ENCODE measurements around the gene CNMD. TPM values are rescaled to one million over a fixed set of nuclear protein-coding genes. Genes with fewer than 3 reads are reported as not detected.
"Not testable (repeated sequence)": the region's sequence is repeated elsewhere in the genome, so short reads cannot be mapped to it uniquely, and the experiment has no call there.

CNMD gene
- total RNA-seq, 1 experiment from 2014 or later, result not detected

GRCh38 chr13:52744842-52745375, 5.3 kb upstream of the CNMD start:
- DNase-seq (ENCODE audit: low spot score), result no peak

- DNase-seq (ENCODE audit: low spot score), result no peak
Measured at GRCh38 chr13:52743988-52744387, 4.4 kb upstream of the CNMD start.

- no peak for DNase-seq (ENCODE audit: low spot score)
Measured at GRCh38 chr13:52743569-52743968, 3.9 kb upstream of the CNMD start.

DNA sequence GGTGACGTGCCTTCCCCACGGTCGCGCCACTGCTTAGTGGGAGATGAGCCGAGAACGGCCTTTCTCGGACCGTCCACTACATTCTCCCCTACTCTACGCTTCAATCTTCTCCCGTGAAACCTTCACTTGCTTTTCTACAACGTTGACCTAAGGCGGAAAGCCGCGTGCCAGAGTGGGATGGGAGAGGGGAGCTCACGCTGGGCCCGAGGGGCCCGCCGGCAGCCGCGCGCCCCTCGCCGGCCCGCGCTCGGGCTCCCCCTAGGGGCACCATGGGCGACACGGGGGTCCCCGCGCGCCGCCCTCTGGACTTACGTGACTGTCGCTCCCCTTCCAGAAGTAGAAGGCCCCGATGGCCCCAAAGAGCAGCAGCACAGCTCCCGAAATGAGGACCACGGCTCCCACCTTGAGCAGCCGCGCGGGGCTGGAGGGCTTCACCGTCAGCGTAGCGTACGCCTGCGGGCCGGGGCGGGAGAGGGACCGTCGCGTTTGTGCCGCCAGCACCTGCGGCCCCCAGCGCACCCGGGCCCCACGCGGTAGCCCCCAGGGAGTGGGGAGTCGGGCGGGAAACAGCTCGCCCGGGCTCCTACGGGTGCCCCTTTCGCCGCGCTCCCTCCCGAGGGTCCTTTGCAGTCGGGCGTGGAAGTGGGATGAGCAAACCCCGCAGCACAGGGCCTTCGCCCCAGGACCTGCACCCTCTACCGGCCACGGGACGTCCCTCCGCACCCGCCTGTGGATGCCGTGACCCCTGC, 727 bp downstream of the CNMD start:
- DNase-seq (ENCODE audit: low spot score), result no peak

DNA sequence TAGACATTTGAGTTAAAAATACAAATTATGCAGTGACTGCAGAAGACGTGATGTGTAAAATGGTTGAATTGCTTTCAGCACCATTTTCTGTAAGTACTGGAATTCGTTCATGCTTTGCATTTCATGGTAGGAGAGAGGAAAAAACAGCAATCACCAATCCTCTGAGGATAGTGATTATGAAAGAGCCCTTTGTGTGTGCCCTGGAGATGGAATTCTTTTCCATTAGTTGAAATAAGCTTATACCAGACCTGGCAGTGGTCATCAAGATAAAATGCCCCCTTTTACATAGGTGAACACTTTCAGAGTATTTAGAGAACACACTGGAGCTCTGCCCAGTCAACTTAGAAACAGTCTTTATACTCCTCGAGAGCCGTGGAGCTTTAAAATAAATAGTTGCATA, 1.7 kb downstream of the CNMD start:
- no peak for DNase-seq (ENCODE audit: low spot score)

GRCh38 chr13:52737451-52737850, 2.2 kb downstream of the CNMD start:
- DNase-seq (ENCODE audit: low spot score), result no peak

- DNase-seq (ENCODE audit: low spot score), result no peak
Measured at GRCh38 chr13:52736891-52737290, 2.7 kb downstream of the CNMD start.

GRCh38 chr13:52734075-52734623, 5.5 kb downstream of the CNMD start:
- DNase-seq (ENCODE audit: low spot score), result no peak

GRCh38 chr13:52726258-52726657, 13.4 kb downstream of the CNMD start:
- no peak for DNase-seq (ENCODE audit: low spot score)

DNA sequence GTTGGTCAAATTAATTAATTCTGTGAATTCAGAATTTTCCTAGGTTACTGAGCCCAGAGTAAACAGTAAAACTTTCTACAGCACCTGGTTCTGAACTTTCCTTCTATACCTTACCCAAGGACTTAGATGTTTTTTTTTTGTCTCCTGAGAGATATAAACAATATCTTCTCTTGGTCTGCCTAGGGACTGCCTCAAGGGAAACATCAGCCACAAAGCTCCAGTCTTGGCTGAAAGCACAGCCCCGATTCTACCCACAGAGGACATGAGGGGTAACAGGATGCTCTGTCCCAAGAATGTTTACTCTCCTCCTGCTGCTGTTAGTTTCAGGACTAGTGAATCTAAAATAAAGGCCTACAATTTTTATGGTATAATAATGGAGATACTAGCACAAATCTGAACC, 14.3 kb downstream of the CNMD start:
- no peak for DNase-seq (ENCODE audit: low spot score)

DNA sequence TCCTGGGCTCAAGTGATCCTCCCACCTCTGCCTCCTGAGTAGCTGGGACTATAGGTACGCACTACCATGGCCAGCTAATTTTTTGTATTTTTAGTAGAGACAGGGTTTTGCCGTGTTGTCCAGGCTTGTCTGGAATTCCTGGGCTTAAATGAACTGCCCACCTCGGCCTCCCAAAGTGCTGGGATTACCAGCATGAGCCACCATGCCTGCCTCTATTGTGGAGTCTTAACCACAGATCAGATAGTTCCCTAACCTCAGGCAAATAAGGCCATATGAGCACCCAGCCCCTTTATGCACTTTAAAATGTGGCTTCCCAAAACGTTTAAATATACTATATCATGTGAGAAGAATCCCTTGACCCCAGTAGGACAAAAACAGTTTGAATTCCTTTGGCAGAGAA, 16.4 kb downstream of the CNMD start:
- no peak for DNase-seq (ENCODE audit: low spot score)

DNA sequence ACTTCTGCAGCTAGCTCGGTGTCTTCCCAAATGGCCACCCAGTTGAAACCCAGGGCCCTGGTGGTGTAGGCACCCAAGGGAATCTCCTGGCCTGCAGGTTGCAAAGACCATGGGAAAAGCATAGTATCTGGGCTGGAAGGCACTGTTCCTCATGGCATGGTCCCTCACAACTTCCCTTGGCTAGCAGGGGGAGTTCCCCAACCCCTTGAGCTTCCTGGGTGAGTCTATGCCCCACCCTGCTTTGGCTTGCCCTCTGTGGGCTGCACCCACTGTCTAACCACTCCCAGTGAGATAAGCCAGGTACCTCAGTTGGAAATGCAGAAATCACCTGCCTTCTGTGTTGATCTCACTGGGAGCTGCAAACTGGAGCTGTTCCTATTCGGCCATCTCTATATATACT, 18.3 kb downstream of the CNMD start:
- not testable (repeated sequence) for DNase-seq (ENCODE audit: low spot score)

DNA sequence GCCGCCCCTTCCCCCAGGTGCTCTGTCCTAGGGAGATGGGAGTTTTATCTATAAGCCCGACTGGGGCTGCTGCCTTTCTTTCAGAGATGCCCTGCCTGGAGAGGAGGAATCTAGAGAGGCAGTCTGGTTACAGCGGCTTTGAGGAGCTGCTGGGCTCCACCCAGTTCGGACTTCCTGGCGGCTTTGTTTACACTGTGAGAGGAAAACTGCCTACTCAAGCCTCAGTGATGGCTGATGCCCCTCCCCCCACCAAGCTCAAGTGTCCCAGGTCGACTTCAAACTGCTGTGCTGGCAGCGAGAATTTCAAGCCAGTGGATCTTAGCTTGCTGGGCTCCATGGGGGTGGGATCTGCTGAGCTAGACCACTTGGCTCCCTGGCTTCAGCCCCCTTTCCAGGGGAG, 18.7 kb downstream of the CNMD start:
- DNase-seq (ENCODE audit: low spot score), result not testable (repeated sequence)

GRCh38 chr13:52713894-52714293, 25.7 kb downstream of the CNMD start:
- no peak for DNase-seq (ENCODE audit: low spot score)

- DNase-seq (ENCODE audit: low spot score), result no peak
Measured at GRCh38 chr13:52712385-52712784, 27.2 kb downstream of the CNMD start.

- no peak for DNase-seq (ENCODE audit: low spot score)
Measured at GRCh38 chr13:52711286-52711685, 28.3 kb downstream of the CNMD start.

- DNase-seq (ENCODE audit: low spot score), result not testable (repeated sequence)
Measured at GRCh38 chr13:52708266-52708665, 31.4 kb downstream of the CNMD start.

- DNase-seq (ENCODE audit: low spot score), result no peak
Measured at GRCh38 chr13:52707375-52707774, 32.2 kb downstream of the CNMD start.

DNA sequence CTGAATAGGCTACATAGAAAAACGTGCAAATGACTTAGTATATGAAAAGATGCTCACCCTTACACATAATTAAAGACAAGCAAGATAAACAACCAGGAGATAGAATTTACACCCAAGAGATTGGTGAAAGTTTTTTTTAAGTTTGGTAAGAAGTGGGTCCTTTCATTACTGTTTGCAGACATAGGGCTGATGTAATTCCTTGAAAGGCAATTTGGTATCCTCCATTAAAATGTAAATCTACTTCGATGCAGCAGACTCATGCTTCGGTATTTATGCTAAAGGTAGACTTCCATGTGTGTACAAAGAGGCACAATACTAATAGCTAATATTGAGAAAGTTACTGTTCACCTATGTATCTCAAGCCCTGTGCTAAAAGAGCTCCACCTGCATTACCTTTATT, 33.5 kb downstream of the CNMD start:
- DNase-seq (ENCODE audit: low spot score), result no peak

GRCh38 chr13:52703482-52703881, 36.1 kb downstream of the CNMD start:
- no peak for DNase-seq (ENCODE audit: low spot score)

DNA sequence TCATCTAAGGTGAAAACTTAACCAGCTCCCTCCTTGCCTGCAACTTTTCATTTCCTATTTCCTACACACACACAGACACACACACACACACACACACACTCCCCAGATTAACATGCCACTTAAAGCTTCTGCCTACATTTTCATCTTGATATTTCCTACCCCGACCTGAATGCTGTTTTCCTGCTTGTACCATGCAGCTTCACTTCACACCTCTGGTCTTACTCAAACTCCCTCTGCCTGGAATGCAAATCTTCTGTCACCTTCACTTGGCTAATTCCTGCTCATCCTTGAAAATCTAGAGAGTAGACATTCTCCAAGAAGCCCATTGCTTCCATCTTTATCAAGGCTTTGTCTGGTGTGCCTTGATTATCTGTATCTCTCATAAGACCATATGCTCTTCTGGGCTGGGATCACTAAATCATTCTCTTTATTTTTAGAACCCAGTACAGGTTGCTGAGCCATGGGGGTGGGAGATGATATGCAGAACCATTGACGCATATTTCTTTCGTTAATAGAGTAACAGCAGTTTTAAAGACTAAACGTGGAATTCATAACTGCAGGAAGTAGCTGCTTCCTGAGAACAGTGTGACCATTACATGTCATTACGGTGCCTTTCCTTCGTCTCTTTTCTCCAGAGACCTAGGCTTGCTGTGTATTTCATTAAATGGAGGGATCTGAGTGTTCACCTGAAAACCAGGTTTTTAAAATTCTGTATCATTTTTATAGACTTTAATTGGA, 37.7 kb downstream of the CNMD start:
- DNase-seq (ENCODE audit: low spot score), result no peak

- no peak for DNase-seq (ENCODE audit: low spot score)
Measured at GRCh38 chr13:52696566-52696965, 43.1 kb downstream of the CNMD start.

- DNase-seq (ENCODE audit: low spot score), result no peak
Measured at GRCh38 chr13:52695856-52696255, 43.8 kb downstream of the CNMD start.
